GM18873 (cell line): Measurements from ENCODE around the gene CDKN2AIP.
"Not testable (repeated sequence)": the region's sequence is repeated elsewhere in the genome, so short reads cannot be mapped to it uniquely, and the experiment has no call there.

Experiments
- ATAC-seq: cut with Tn5 transposase; IDR thresholded peaks from one replicate; pipeline ENCODE4 v1.9.1; 2021; ENCODE audit warnings: mild to moderate bottlenecking, moderate library complexity, moderate number of reproducible peaks; ENCODE audit not compliant: unreplicated experiment, low FRiP score

The CDKN2AIP gene

DNA sequence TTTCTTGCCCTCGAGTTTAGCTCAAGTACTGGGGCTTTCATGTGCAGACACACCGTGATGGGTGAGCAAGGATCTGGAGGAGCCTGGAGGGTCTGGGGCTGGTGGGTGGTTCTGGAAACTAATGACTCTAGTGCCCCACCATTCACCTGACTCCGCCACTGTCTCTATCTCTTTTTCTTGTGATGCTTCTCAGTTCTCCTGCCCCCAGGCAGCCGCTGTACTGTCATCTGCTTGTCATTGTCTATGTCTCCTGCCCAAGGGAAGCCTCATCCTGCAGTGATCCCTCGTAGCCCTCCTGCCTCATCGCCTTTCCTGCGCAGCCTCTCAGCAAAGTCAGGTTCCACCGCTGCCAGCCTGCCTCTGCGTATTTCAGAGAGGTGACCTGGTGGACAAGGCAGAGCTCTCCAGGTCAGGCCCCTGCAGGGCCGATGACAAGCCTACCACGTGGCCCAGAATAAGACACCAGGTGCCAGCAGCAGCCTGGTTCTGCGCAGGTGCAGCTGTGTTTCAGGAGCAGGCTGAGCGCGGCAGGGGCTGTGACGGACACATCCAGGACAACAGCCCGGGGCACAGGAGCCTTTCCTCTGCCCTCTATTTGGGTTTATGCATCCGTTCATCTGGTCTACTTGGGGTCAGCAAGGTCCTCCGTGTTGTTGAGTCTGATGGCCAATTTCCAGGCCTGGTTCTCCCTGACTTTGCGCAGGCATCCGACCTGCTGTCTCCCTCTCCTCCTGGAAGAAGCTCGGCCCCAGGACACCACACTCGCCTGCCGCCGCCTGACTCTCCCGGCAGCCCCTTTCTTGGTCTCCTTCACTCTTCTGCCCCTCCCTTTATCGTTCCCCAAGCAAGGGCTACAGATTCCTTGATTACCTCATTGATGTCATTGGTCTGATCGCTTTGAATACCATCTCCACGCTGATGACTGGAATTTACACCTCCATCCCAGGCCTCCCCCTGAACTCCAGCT, 30.9 kb upstream of the CDKN2AIP start:
- no peak for ATAC-seq

- ATAC-seq, result no peak
Measured at GRCh38 chr4:183416879-183417755, 27.3 kb upstream of the CDKN2AIP start.

- no peak for ATAC-seq
Measured at GRCh38 chr4:183422962-183423631, 21.3 kb upstream of the CDKN2AIP start.

- ATAC-seq, result no peak
Measured at GRCh38 chr4:183424109-183424744, 20.2 kb upstream of the CDKN2AIP start.

GRCh38 chr4:183426507-183426906, 17.9 kb upstream of the CDKN2AIP start:
- ATAC-seq, result no peak

DNA sequence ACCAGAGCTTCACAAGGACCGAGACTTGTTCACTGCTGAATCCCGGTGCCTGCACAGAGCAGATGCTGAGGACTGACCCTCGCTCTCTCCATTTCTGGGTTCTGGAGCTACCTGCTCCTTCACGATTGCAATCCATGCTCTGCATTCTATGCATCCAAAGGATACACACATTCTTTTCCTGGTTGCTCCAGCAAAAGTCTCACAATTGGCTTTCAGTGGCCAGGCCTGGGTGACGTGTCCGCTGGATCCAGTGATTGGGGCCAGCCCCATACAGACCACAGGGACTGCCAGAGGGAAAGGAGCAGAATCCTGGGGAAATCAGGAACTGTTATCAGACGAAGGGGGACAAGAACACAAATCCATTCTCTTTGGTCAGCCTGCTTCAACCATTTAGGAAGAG, 14.9 kb upstream of the CDKN2AIP start:
- ATAC-seq, result no peak

GRCh38 chr4:183430317-183430993, 14.0 kb upstream of the CDKN2AIP start:
- no peak for ATAC-seq

DNA sequence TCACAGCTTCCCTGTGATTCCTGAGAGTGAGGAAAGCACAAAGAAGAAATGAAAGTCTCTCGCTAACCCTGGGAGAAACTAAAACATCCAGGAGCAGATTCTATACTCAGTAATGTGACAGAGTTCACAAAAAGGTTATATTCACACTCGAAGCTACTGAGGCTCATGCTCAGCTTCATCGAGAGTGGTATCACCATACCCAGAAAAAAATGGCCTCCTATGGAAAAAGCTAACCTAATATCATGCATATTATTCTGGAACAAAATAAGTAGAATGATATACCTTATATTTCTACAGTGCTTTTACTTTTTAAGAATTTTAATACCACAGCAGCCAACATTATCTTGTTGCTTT, 13.5 kb upstream of the CDKN2AIP start:
- no peak for ATAC-seq

- ATAC-seq, result no peak
Measured at GRCh38 chr4:183431614-183432013, 12.8 kb upstream of the CDKN2AIP start.

- not testable (repeated sequence) for ATAC-seq
Measured at GRCh38 chr4:183433183-183433582, 11.3 kb upstream of the CDKN2AIP start.

- no peak for ATAC-seq
Measured at GRCh38 chr4:183434264-183434663, 10.2 kb upstream of the CDKN2AIP start.

GRCh38 chr4:183434666-183435190, 9.7 kb upstream of the CDKN2AIP start:
- ATAC-seq, result no peak

DNA sequence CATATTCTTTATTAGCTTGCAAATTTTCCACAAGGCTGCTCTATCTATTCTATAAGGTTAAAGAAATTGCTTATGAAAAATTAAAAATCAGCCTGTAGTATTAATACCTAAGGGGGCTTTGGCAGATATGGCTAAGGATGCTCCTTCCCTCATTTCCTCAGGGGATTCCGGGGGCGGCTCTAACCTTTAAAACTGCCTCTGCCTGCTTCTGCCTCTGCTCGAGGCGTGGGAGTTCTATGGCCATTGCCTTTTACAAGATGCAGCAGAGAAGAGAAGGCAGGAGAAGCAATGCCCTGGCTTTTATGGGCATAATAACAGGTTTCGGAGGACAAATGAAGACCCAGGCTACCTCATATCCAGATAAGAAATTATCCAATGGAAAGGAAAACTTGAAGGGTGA, 8.6 kb upstream of the CDKN2AIP start:
- no peak for ATAC-seq

- no peak for ATAC-seq
Measured at GRCh38 chr4:183436417-183436816, 8.0 kb upstream of the CDKN2AIP start.

- ATAC-seq, result no peak
Measured at GRCh38 chr4:183437452-183437851, 7.0 kb upstream of the CDKN2AIP start.

DNA sequence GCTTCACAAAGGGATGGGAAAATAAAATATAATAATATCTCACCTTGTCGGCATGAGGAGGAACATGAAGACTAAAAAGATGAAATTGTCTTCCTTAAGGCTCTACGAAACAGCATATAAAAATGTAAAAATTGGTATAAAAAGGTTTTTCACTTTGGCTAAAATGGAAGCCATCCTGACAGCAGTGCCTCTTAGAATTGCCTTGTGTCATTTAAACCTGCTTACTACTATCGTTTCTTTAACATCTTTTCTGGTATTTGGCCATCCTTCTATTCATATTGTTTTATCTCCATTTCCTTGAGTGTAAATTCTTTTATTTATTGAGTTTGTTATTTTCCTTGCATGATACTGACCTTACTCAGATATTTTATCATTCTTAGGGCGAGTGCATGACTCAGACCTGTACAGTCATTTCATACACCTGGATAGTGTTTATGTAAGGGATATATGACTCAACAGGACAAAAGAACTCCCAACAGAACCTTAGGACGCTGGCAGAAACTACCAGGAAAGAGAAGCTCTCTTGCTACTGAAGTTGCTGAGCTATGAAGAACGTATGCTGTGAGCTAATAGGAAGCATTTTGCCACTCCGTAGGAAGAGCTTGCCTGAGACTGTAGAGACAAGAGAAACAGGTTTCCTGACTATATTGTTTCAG, 5.8 kb upstream of the CDKN2AIP start:
- no peak for ATAC-seq

GRCh38 chr4:183441276-183441675, 3.2 kb upstream of the CDKN2AIP start:
- no peak for ATAC-seq

DNA sequence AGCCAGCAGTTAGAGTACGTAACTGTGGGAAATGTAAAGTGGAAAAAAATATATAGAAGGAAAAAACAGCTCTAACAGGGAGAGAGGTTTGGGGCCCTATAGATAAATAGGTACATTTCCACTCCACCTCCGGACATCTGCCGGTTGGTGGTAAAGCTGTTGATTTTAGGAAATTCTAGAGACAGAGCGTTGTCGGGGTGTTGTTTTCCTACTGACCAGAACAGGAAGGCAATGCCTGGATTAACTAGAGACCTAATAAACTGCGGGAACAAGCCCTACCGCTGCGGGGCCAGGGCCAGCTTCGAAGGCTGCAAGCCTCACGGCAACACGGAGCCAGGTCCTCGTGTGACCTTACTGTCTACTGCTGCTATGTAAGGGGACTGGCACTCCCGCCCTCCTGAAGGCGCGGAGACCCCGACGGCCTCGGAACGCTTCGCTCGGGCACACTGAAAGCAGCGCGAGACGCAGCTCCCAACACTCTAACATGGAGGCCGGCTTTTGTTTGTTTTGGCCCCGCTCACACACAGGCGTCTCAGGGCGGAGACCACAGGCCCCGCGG, 702 bp upstream of the CDKN2AIP start:
- ATAC-seq, result peak; percentile 26

DNA sequence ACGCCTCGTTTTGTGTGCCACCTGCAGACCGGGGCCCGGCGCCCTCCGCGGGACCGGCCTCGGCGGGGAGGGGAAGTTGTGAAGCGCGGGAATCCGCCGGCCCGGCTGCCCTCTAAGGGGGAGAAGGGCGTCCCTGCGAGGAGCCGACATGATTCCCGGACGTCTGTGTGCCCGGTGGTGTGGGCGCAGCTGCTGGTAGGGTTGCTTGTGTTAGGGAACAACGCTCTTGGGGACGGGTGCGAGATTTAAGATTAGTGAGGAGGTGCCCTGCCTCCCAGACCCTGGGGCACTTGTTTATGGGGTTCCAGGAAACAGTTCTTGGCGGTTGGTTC, 627 bp downstream of the CDKN2AIP start:
- ATAC-seq, result no peak
